ENCODE results near the gene BOLL. TPM values are rescaled to one million over a fixed set of nuclear protein-coding genes. Genes with fewer than 3 reads are reported as not detected.
A peak's percentile ranks its signal among the peaks of the same experiment; 100 is the strongest.
"Not testable (repeated sequence)": the region's sequence is repeated elsewhere in the genome, so short reads cannot be mapped to it uniquely, and the experiment has no call there.

The BOLL gene
- polyA plus RNA-seq, 4 donors: 0.01 to 0.06 TPM; not detected in 2

DNA sequence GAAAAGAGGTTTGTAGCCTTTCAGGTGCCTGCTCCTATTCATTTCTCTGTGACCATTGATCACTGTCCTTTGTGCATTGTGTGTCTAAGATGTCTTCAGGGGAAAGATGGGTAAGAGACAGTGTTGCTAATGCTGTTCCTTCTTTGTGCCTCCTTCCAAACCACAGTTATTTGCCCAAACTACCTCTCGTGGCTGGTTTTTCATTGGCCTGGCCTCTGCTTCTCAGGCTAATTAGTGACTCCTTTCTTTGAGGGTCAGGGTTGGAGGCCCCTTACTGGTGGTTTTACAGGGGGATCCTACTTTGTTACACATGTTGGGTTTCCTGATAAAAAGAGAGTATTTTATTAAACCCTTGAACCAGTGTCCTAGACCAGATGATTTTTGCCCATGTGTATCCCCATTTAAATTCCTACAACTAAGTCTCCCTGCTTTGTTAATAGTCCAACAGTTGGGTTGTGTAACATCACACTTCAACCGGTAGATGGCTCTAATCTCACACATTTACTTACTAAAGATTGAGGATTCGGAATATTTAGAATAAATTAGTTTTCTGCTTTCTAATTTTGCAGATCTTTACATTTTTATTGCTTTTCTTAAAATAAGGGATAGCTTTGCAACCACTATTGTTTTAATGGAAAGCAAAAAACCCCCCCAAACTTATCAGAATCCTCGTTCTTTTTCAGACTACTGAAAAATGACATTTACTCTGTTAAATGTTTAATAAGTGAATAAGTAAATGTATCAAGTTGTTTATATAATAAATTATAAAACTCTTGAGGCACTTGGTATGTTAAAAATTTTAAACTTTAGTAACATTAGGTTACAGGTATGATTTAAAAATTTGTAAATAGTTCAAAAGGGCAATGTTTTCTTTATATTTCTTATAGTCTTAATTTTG is 77.6 kb downstream of the BOLL start:
- peak in 1 of 4 donors; percentile 20 for DNase-seq (ENCODE audit: low read depth in 4 of 4, low spot score in 3 of 4)

DNA sequence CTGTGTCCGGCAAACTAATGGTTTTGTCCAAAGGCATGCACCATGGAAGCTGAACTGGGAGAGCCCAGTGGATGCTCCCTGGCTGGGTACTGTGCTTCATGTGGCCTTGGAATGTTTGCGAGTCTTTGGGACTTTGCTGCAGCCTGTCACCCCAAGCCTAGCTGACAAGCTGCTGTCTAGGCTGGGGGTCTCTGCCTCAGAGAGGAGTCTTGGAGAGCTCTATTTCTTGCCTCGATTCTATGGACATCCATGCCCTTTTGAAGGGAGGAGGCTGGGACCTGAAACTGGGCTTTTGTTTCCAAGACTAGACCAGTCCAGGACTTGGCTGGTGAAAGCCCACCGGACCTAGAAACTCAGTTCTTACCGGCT is 78.3 kb downstream of the BOLL start:
- no peak for DNase-seq (ENCODE audit: low read depth in 4 of 4, low spot score in 3 of 4)

DNA sequence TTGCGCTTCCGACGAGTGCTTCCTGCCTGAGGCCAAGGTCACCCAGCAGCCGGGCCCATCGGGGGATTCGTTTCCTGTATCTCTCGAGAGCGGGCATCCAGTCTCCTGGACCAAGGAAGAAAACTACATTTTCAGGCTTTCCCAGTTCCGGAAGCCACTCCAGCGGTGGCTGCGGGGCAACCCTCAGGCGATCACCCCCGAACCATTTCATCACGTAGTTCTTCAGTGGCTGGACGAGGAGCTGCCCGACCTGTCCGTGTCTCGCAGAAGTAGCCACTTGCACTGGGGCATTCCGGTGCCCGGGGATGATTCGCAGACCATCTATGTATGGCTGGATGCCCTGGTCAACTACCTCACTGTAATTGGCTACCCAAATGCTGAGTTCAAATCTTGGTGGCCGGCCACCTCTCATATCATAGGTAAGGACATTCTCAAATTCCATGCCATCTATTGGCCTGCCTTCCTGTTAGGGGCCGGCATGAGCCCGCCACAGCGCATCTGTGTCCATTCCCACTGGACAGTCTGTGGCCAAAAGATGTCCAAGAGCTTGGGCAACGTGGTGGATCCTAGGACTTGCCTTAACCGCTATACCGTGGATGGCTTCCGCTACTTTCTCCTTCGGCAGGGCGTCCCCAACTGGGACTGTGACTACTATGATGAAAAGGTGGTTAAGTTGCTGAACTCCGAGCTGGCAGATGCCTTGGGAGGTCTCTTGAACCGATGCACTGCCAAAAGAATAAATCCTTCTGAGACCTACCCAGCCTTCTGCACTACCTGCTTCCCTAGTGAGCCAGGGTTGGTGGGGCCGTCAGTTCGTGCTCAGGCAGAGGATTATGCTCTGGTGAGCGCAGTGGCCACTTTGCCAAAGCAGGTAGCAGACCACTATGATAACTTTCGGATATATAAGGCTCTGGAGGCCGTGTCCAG is 78.9 kb downstream of the BOLL start:
- DNase-seq (ENCODE audit: low read depth in 4 of 4, low spot score in 3 of 4): no peak

DNA sequence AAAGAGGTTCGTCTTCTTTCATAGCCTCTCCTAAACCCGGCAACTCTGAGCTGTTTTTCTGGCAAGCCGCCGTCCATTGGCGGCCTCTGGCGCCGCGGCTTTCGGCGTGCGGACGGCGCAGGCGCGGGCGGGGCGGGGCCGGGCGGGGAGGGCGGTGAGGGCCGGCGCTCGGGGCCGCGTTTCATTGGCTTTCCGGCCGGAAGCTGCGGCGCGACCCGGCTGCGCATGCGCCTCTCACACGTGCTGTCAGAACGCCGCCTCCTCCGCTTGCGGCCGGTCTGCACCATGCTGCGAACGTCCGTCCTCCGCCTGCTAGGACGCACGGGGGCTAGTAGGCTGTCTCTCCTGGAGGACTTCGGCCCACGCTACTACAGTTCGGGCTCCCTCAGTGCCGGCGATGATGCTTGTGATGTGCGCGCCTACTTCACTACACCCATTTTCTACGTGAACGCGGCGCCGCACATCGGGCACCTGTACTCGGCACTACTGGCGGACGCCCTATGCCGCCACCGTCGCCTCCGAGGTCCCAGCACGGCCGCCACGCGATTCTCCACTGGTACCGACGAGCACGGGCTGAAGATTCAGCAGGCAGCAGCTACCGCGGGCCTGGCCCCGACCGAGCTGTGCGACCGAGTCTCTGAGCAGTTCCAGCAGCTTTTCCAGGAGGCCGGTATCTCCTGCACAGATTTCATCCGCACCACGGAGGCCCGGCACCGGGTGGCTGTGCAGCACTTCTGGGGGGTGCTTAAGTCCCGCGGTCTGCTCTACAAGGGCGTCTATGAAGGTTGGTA is 79.8 kb downstream of the BOLL start, which contains the start of gene MARS2:
TSS of gene MARS2 (plus strand) at position 249 of the 791 bp plus-strand sequence. CDS start at position 286, 37 bp downstream.
- peak; percentile 81 to 90 (median 84) for DNase-seq (ENCODE audit: low read depth in 4 of 4, low spot score in 3 of 4)

DNA sequence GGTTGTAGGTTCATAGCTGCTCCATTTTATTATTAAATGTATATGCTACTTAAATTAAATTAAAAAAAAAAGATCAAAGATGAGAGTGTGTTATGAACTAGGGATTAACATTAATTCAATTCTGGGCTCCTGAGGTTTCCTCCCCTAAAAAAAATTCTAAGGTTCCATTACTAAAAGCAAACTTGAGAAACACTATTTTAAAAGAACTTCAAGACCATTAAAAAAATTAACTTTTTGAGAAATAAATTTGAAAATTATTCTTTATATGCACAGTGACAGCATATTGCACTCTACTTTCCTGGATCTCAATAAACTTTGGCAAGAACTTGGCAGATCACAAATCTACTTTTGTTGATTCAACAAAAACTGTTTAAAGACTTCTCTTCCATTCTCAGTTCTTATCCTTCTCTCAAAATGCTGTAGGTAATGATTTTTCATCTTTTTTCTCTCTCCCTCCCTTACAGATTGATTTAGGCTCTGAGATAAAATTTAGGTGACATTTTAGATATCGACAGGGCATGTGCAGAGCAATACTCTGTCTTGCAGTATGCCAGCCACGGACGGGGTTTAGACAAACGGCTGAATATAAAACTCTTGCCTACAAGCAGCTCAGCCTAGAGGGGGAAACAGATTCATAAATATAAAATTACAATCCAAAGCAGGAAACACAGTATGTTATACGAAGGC is 80.5 kb downstream of the BOLL start:
- DNase-seq (ENCODE audit: low read depth in 4 of 4, low spot score in 3 of 4): no peak

DNA sequence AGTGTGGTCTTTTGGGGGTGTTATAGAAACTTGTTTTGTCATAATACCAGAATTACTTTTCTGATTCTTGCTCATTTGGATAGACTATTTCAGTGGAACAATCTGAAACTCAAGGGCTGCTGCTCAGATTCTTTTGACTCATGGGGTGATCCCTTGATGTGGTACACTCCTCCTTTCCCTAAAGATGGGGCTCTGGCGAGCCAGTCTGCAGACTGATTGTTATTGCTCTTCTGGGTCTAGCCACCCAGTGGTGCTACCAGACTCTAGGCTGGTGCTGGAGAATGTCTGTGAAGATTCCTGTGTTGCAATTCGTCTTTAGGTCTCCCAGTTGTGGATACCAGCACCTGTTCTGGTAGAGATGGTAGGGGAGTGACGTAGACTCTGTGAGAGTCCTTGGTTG is 84.2 kb downstream of the BOLL start:
- DNase-seq (ENCODE audit: low read depth in 4 of 4, low spot score in 3 of 4): no peak

DNA sequence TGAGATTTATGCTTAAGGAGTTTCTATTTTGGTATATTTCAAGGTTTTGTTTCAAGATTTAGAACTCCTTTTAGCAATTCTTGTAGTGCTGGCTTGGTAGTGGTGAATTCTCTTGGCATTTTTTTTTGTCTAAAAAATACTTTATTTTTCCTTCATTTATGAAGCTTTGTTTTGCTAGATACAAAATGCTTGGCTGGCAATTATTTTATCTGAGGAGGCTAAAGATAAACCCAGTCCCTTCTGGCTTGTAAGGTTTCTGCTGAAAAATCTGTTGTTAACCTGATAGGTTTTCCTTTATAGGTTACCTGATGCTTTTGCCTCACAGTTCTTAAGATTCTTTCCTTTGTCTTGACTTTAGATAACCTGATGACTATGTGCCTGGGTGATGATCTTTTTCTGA is 85.4 kb downstream of the BOLL start:
- DNase-seq (ENCODE audit: low read depth in 4 of 4, low spot score in 3 of 4): not testable (repeated sequence)

DNA sequence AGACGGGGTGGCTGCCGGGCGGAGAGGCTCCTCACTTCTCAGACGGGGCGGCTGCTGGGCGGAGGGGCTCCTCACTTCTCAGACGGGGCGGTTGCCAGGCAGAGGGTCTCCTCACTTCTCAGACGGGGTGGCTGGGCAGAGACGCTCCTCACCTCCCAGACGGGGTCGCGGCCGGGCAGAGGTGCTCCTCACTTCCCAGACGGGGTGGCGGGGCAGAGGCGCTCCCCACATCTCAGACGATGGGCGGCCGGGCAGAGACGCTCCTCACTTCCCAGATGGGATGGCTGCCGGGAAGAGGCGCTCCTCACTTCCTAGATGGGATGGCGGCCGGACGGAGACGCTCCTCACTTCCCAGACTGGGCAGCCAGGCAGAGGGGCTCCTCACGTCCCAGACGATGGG is 88.5 kb downstream of the BOLL start:
- not testable (repeated sequence) for DNase-seq (ENCODE audit: low read depth in 4 of 4, low spot score in 3 of 4)

DNA sequence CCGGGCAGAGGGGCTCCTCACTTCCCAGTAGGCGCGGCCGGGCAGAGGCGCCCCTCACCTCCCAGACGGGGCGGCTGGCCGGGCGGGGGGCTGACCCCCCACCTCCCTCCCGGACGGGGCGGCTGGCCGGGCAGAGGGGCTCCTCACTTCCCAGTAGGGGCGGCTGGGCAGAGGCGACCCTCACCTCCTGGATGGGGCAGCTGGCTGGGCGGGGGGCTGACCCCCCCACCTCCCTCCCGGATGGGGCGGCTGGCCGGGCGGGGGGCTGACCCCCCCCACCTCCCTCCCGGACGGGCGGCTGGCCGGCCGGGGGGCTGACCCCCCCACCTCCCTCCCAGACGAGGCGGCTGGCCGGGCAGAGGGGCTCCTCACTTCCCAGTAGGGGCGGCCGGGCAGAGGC is 89.1 kb downstream of the BOLL start:
- not testable (repeated sequence) for DNase-seq (ENCODE audit: low read depth in 4 of 4, low spot score in 3 of 4)

DNA sequence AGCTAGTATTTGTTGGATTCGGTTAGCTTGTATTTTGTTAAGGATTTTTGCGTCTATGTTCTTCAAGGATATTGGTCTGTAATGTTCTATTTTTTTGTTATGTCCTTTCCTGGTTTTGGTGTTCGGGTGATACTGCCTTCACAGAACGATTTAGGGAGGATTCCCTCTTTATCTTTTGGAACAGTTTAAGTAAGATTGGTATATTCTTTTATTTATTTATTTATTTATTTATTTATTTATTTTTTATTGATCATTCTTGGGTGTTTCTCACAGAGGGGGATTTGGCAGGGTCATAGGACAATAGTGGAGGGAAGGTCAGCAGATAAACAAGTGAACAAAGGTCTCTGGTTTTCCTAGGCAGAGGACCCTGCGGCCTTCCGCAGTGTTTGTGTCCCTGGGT is 89.9 kb downstream of the BOLL start:
- DNase-seq (ENCODE audit: low read depth in 4 of 4, low spot score in 3 of 4): not testable (repeated sequence)

DNA sequence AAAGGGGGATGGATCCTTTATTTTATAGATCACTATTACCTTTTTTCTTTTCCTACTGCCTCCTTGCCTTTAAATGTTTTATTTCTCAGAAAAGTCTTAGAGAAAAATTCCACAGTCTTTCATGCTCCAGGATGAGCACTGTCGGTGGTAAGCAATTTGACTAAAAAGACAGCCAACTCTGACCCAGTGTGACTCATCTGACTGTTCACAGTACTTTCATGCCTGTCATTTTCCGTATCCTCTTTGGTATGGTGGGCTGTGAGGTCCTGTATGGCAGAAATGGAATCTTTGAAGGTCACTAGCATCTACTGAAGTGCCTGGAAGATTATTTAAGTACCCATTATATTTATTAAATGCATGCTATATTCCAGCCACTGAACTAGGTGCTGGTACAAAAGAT is 107.6 kb downstream of the BOLL start:
- no peak for DNase-seq (ENCODE audit: low read depth in 4 of 4, low spot score in 3 of 4)

DNA sequence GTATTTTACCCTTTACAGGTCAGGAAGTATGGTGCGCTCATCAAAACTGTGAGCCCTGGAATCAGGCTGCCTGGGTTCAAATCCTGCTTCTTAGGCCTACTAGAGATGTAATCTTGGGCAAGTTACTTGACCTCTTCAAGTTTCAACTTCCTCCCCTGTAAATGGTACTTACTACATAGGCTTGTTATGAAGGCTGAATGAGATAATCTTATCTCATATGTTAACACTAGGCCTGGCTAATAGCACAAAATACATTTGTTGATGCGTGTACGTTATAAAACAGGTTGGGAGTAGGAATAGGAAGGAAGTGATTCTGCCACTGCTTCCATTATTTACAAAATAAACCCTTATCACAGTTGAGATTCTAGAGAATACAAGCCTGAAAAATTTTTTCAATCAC is 108.1 kb downstream of the BOLL start:
- no peak for DNase-seq (ENCODE audit: low read depth in 4 of 4, low spot score in 3 of 4)

Other genes starting within 250 kb of the BOLL start
- gene RFTN2, start 109.7 kb downstream of the BOLL start, polyA plus RNA-seq (ENCODE audit: insufficient read length in 4 of 4): 10 to 100 TPM; 17.3 to 26.6 (median 19.9) TPM
- 1 to 10 TPM; 7.8 to 8.8 (median 8.6) TPM for gene MARS2, start 80.0 kb downstream of the BOLL start, polyA plus RNA-seq (ENCODE audit: insufficient read length in 4 of 4)
- 10 to 100 TPM; 15.2 to 22.5 (median 18.6) TPM for gene PLCL1, start 19.3 kb upstream of the BOLL start, polyA plus RNA-seq (ENCODE audit: insufficient read length in 4 of 4)

All from right renal pelvis (tissue), 4 donors.